Activated gamma-delta T cell (primary cell): ENCODE results near the gene FBXO2.
"Not testable (repeated sequence)": the region's sequence is repeated elsewhere in the genome, so short reads cannot be mapped to it uniquely, and the experiment has no call there.

ENCODE experiments used
- DNase-seq: peaks from one replicate; lab custom pipeline; 2025; lab: John Stamatoyannopoulos, UW

FBXO2 gene

GRCh38 chr1:11653101-11653860 is 948 bp downstream of the FBXO2 start:
- DNase-seq: no peak

GRCh38 chr1:11652203-11652780 is 1.9 kb downstream of the FBXO2 start:
- no peak for DNase-seq

GRCh38 chr1:11651017-11651416 is 3.2 kb downstream of the FBXO2 start:
- DNase-seq: no peak

- peak; percentile 81 for DNase-seq
These were observed 3.8 kb downstream of the FBXO2 start for GRCh38 chr1:11650331-11650991.

- DNase-seq: no peak
These were observed 4.5 kb downstream of the FBXO2 start for GRCh38 chr1:11649624-11650330.

GRCh38 chr1:11649237-11649623 is 5.0 kb downstream of the FBXO2 start:
- DNase-seq: no peak

- no peak for DNase-seq
These were observed 5.5 kb downstream of the FBXO2 start for GRCh38 chr1:11648732-11649158.

GRCh38 chr1:11648039-11648438 is 6.2 kb downstream of the FBXO2 start:
- DNase-seq: no peak

GRCh38 chr1:11647333-11647732 is 6.9 kb downstream of the FBXO2 start:
- DNase-seq: no peak

GRCh38 chr1:11646317-11646716 is 7.9 kb downstream of the FBXO2 start:
- no peak for DNase-seq

- no peak for DNase-seq
These were observed 8.5 kb downstream of the FBXO2 start for GRCh38 chr1:11645670-11646265.

- DNase-seq: no peak
These were observed 9.0 kb downstream of the FBXO2 start for GRCh38 chr1:11645270-11645669.

GRCh38 chr1:11643782-11644181 is 10.4 kb downstream of the FBXO2 start:
- no peak for DNase-seq

- not testable (repeated sequence) for DNase-seq
These were observed 11.7 kb downstream of the FBXO2 start for GRCh38 chr1:11642418-11643017.

GRCh38 chr1:11641776-11642305 is 12.4 kb downstream of the FBXO2 start:
- no peak for DNase-seq

GRCh38 chr1:11640944-11641343 is 13.3 kb downstream of the FBXO2 start:
- no peak for DNase-seq

GRCh38 chr1:11640101-11640500 is 14.1 kb downstream of the FBXO2 start:
- DNase-seq: no peak

GRCh38 chr1:11639372-11639771 is 14.9 kb downstream of the FBXO2 start:
- no peak for DNase-seq

- DNase-seq: no peak
These were observed 16.1 kb downstream of the FBXO2 start for GRCh38 chr1:11638121-11638520.

GRCh38 chr1:11634365-11635192 is 19.6 kb downstream of the FBXO2 start:
- no peak for DNase-seq
